Fibroblast of skin of back (primary cell): ENCODE measurements around the gene CDPF1.
A peak's percentile ranks its signal among the peaks of the same experiment; 100 is the strongest.
"Not testable (repeated sequence)": the region's sequence is repeated elsewhere in the genome, so short reads cannot be mapped to it uniquely, and the experiment has no call there.

ENCODE experiments used
- DNase-seq: peaks from one replicate; pipeline ENCODE4 v3.0.0-alpha.2; 2013

CDPF1 gene

GRCh38 chr22:46281866-46282678, 32.0 kb upstream of the CDPF1 start:
- no peak for DNase-seq

DNA sequence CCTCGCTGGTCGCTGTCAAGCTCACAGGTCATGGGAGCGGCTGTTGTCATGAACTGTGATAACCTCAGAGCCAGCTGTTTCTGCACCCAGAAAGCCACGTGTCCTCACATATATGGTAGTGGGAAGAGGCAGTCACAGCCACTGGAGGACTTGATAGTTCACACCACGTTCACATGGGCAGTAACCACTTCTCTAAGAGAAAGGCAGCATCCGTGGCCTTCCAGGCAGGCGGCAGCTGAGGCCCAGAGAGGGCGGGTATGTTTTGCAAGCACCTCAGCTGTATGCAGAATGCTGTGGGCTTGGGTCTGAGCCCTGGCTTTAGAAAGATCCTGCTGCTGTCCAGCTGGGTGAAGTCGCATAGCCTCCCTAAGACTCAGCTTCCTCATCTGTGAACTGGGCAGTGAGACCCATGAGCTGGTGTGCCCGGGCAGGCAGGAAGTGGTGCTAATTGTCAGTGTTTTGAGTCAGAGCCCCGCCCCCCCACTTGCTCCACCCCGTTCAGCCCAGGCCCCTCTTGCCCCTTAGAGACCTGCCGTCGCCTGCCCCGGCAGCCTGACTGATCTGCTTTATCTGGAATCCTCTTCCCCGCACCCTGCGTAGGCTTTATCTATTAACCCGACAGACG, 31.0 kb upstream of the CDPF1 start:
- DNase-seq, result no peak

DNA sequence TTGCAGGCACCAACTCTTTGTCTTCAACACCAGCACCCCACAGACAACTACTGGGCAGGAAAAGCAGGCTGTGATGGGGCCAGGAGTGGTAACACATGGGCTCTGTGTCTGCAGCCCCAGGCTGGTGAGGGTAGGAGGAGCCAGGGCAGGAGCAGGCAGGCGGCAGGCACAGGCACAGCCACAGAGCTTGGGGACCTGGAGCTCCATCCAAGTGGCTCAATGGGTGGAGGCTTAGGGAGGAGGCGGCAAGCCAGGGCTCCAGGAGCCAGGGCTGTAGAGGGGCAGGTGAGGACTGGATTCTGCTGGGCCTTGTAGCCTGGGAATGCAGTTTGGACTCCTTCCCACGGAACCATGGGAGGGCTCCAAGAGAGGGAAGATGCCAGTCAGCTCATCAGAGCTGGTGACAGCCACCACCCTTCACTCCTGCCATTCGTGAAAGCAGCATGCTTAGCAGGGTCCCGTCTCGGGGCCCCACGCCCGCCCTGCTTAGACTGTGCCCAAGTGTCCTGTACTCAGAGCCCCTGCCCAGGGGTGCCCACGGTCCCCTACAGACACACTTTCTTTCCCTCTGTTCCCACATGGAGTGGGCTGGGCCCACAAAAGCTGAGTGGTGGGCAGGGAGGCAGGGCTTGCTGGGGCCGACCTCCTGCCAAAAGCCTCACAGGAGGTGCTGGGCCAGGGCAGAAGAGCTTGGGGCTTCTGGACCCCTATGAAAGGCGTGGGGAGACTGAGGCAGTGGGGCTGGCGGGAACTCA, 30.1 kb upstream of the CDPF1 start:
- DNase-seq, result no peak

DNA sequence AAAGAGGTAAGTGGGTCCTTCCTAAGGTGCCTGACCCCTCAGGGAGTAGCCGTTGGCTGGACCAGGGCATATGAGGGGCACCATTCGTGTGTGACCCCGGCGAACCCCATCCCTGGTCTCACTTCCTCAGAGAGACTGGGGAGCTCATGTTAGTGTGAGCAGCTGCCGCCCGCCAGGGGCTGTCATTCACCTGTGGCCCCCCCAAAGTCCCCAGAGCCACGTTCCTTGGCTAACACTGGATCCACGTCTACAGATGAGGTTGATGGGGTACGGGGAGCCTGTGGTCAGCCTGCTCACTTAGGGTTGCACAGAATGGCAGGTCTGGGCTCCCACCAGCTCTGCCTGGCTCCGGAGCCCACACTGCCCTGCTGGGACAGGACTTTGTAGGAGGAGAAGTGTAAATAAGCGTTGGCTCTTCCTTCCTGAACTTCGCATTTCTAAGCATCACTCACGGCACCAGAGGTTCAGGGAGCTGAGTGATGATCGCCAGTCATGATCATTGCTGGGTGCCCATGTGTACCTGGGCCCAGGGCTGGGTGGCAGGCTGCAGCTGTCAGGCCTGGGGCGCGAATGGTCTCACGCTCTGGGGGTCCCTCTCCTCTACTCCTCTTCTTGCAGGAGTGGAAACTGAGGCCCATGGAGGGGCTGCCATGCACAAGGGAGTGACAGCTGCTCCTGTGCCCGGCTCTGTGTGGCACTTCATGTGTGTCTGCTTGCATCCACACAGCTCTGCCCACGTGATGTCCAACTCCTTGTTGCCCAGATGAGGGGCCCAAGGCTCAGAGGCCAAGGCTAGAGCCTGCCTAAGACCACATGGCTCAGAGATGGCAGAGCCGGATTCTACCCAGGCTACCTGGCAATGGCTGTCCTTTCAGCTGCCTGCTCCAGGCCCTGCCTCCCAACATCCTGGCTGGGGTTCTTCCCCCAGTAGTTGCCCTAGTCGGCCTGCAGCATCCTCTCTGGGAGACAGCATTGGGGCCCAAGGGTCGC, 28.9 kb upstream of the CDPF1 start:
- DNase-seq, result no peak

DNA sequence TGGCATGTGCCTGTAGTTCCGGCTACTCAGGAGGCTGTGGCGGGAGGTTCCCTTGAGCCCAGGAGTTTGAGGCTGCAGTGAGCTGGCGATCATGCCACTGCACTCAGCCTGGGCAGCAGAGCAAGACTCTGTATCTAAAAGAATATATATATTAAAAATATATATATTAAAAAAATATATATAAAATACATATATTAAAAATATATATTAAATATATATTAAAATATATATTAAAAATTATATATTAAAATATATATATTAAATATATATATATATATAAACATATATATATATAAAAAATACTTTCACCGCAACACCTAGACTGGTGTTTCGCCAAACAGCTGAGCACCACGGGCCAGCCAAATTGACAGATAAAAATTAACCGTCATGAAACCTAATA, 26.5 kb upstream of the CDPF1 start:
- DNase-seq, result no peak

- DNase-seq, result no peak
These were observed 25.5 kb upstream of the CDPF1 start for GRCh38 chr22:46275455-46276122.

DNA sequence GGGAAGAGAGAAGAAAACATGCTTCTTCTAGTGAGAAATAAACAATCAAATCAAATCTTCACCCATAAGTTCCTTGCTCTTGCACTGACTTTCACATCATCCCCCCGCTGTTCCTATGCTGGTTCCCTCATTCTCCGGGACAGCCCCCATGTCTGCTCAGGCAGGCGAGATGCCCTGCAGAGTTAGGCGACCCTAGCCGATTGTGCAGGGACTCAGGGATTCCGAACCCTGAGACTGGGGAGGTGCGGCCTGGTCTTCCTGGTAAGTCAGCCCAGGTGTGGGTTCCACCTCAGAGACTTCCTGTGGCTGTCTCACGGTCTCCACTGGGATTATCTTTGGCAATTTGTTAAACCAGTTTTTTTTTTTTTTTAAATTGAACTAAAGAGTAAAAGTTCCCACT, 24.3 kb upstream of the CDPF1 start:
- DNase-seq, result no peak

- no peak for DNase-seq
These were observed 23.5 kb upstream of the CDPF1 start for GRCh38 chr22:46273432-46274148.

DNA sequence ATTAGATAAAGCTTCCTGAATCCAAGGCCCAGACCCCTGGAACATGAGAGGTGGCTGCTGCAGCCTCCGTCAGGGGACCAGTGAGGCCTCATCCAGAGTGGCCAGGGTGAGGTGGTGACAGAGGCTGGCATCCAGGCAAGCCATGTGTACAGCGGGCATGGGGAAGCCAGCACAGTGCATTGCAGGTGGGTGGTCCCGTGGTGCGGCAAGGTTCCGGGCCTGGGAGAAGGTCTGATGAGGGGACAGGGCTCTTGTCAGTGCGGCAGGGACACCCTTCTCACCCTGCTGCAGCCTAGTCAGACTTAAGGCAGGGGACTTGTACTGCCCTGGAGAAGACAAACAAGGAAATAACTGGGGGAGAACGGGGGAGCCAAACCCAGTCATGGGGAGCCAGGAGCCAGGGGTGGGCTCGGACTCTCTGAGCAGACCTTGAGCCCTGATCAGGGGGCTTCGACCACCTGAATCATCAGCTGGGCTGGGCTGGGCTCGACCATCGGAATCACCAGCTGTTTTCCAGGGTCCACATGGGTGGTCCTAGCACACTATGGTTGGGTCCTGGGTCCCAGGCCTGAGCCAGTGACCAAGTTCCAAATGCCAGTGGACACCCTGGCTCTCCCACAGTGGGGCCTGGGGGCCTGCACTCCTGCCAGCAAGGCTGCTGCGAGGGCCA, 22.8 kb upstream of the CDPF1 start:
- DNase-seq, result no peak

GRCh38 chr22:46272196-46272595, 22.1 kb upstream of the CDPF1 start:
- DNase-seq, result no peak

GRCh38 chr22:46269564-46269963, 19.5 kb upstream of the CDPF1 start:
- DNase-seq, result no peak

GRCh38 chr22:46267431-46268279, 17.6 kb upstream of the CDPF1 start, which contains the start of gene TTC38:
Gene TTC38 (plus strand): TSS chr22:46268008. CDS start chr22:46268040, 32 bp downstream.
- peak; percentile 80 for DNase-seq

GRCh38 chr22:46265627-46266026, 15.5 kb upstream of the CDPF1 start:
- DNase-seq, result not testable (repeated sequence)

DNA sequence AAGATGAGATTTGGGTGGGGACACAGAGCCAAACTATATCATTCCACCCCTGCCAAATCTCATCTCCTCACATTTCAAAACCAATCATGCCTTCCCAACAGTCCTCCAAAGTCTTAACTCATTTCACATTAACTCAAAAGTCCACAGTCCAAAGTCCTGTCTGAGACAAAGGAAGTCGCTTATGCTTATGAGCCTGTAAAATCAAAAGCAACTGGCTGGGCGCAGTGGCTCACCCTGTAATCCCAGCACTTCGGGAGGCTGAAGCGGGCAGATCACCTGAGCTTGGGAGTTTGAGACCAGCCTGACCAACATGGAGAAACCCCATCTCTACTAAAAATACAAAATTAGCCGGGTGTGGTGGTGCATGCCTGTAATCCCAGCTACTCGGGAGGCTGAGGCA, 14.4 kb upstream of the CDPF1 start:
- DNase-seq, result not testable (repeated sequence)

DNA sequence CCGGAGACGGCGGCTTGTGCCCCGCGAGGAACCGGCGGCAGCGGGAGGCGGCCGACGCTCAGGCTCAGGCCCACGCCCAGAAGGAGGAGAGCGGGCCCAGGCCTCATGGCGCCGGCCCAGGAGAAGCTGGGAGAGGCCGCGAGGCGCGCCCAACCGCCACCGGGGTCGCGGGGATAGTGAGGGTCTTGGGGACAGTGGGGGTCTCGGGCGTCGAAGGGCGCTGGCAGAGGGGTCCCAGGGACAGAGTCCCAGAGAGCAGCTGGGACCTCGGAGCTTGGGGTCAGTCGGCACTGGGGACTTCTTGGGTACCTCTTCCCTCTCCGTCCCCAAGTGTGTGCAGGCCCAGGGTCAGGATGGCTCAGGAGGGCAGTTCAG, 13.1 kb upstream of the CDPF1 start, which contains the start of gene PKDREJ:
Gene PKDREJ, minus strand, starts transcription at position 128 of the 375 bp plus-strand sequence. Its CDS starts 21 bp downstream, at position 107.
- no peak for DNase-seq

- peak; percentile 59 for DNase-seq
These were observed 12.5 kb upstream of the CDPF1 start for GRCh38 chr22:46262449-46263215.

- no peak for DNase-seq
These were observed 9.9 kb upstream of the CDPF1 start for GRCh38 chr22:46260038-46260437.

- no peak for DNase-seq
These were observed 9.3 kb upstream of the CDPF1 start for GRCh38 chr22:46259374-46259773.
